CD14-positive monocyte (primary cell): ENCODE data around the gene LMTK2. TPM values are rescaled to one million over a fixed set of nuclear protein-coding genes. Genes with fewer than 3 reads are reported as not detected.

Experiments used
- DNase-seq, 3 donors: peaks; one replicate each; pipeline ENCODE4 v3.0.0-alpha.2; 2011 to 2022
- H2AFZ ChIP-seq: 2 replicates; pipeline ENCODE4 v1.6.0; 2012; ENCODE audit warnings: mild to moderate bottlenecking, low read depth, low read length, inconsistent platforms; ENCODE audit not compliant: insufficient read depth, poor library complexity, severe bottlenecking
- H3K27ac ChIP-seq, 2 donors: 1 replicate in 1 of 2; 2 replicates in 1 of 2; pipeline ENCODE4 v1.5.1; 2012 to 2013; ENCODE audit warnings: low read length in 2 of 2, control low read depth in 1 of 2, inconsistent platforms in 1 of 2, low read depth in 1 of 2, mild to moderate bottlenecking in 1 of 2
- H3K27me3 ChIP-seq, 2 donors: one replicate each; pipeline versions ENCODE4 v1.6.0 to v1.6.1; 2011 to 2013; ENCODE audit warnings: low read length in 2 of 2; ENCODE audit not compliant: control insufficient read depth in 2 of 2, insufficient read depth in 2 of 2
- H3K36me3 ChIP-seq, 2 donors: replicated peaks in 1 of 2; 1 replicate in 1 of 2; 2 replicates in 1 of 2; pipeline versions ENCODE4 v1.5.1 to v1.6.1; 2012 to 2013; ENCODE audit warnings: low read length in 2 of 2, control low read depth in 1 of 2, inconsistent platforms in 1 of 2, mild to moderate bottlenecking in 1 of 2; ENCODE audit not compliant: insufficient read depth in 2 of 2, control insufficient read depth in 1 of 2
- H3K4me1 ChIP-seq, 2 donors: 1 replicate in 1 of 2; 2 replicates in 1 of 2; pipeline versions ENCODE4 v1.5.1 to v1.6.1; 2012 to 2013; ENCODE audit warnings: low read length in 2 of 2, control low read depth in 1 of 2, inconsistent platforms in 1 of 2, mild to moderate bottlenecking in 1 of 2, moderate library complexity in 1 of 2; ENCODE audit not compliant: insufficient read depth in 2 of 2, control insufficient read depth in 1 of 2
- H3K4me2 ChIP-seq: replicated peaks from 2 replicates; pipeline ENCODE3; 2012; ENCODE audit warnings: low read length, moderate library complexity, mild to moderate bottlenecking; ENCODE audit not compliant: poor library complexity, severe bottlenecking; ENCODE audit errors: extremely low read depth
- H3K4me3 ChIP-seq, 3 experiments: fragments of 200-600 bp in 1 of 3; sonication (generic) in 1 of 3; replicated peaks in 1 of 3; 1 replicate in 2 of 3; 2 replicates in 1 of 3; pipeline ENCODE4 v1.5.1; 2011 to 2013; ENCODE audit warnings: low read length in 3 of 3, mild to moderate bottlenecking in 3 of 3, control low read depth in 2 of 3, low read depth in 2 of 3, inconsistent platforms in 1 of 3, moderate library complexity in 1 of 3
- H3K79me2 ChIP-seq: 2 replicates; pipeline ENCODE4 v1.6.0; 2012; ENCODE audit warnings: mild to moderate bottlenecking, control low read depth, inconsistent platforms, low read length, moderate library complexity; ENCODE audit not compliant: insufficient read depth
- H3K9ac ChIP-seq: 2 replicates; pipeline ENCODE4 v1.6.0; 2017; ENCODE audit warnings: low read length, mild to moderate bottlenecking; ENCODE audit not compliant: insufficient read depth, poor library complexity, severe bottlenecking
- H3K9me3 ChIP-seq, 2 donors: replicated peaks in 1 of 2; 1 replicate in 1 of 2; 2 replicates in 1 of 2; pipeline versions ENCODE4 v1.5.1 to v1.6.1; 2012 to 2013; ENCODE audit warnings: low read length in 2 of 2, control low read depth in 1 of 2; ENCODE audit not compliant: control insufficient read depth in 1 of 2, insufficient read depth in 1 of 2
- H4K20me1 ChIP-seq: 2 replicates; pipeline ENCODE4 v1.6.0; 2012; ENCODE audit warnings: mild to moderate bottlenecking, low read length, control low read depth, moderate library complexity; ENCODE audit not compliant: insufficient read depth
- H3K27ac Mint-ChIP-seq, 7 donors: one replicate each; pipeline ENCODE4 v1.8.0; 2020; ENCODE audit warnings: mild to moderate bottlenecking in 7 of 7, mixed read lengths in 7 of 7, moderate library complexity in 6 of 7, inconsistent platforms in 2 of 7
- H3K27me3 Mint-ChIP-seq, 3 donors: one replicate each; pipeline ENCODE4 v1.8.0; 2021 to 2022; ENCODE audit warnings: low read depth in 3 of 3, mild to moderate bottlenecking in 3 of 3, mixed read lengths in 3 of 3, moderate library complexity in 3 of 3, inconsistent platforms in 1 of 3
- H3K36me3 Mint-ChIP-seq, 2 donors: one replicate each; pipeline ENCODE4 v1.8.0; 2020; ENCODE audit warnings: mixed read lengths in 2 of 2, inconsistent platforms in 1 of 2, mild to moderate bottlenecking in 1 of 2
- H3K4me1 Mint-ChIP-seq: one replicate; pipeline ENCODE4 v1.8.0; 2020; ENCODE audit warnings: mild to moderate bottlenecking, mixed read lengths
- H3K4me3 Mint-ChIP-seq, 2 donors: one replicate each; pipeline ENCODE4 v1.8.0; 2020; ENCODE audit warnings: mild to moderate bottlenecking in 2 of 2, mixed read lengths in 2 of 2, moderate library complexity in 1 of 2
- H3K9me3 Mint-ChIP-seq, 7 donors: one replicate each; pipeline ENCODE4 v1.8.0; 2020 to 2022; ENCODE audit warnings: mixed read lengths in 7 of 7, mild to moderate bottlenecking in 6 of 7, moderate library complexity in 6 of 7, inconsistent platforms in 2 of 7
- CTCF ChIP-seq: fragments of 200-600 bp; IDR thresholded peaks from one replicate; pipeline ENCODE4 v1.8.0; 2022; ENCODE audit warnings: antibody characterized with exemption, mild to moderate bottlenecking
- WGBS: methylation state at CpG from one replicate; pipeline ENCODE4 v1.1.5; 2013; ENCODE audit warnings: missing lambda C conversion rate; ENCODE audit not compliant: insufficient coverage; 5-methylcytosine and 5-hydroxymethylcytosine counted together
- intact Hi-C, 2 donors: fragments of 100-400 bp; cut with micrococcal nuclease; formaldehyde crosslinking; loops; one replicate each; pipeline versions ENCODE4 v1.15.0 to v1.15.1; 2023
- polyA plus RNA-seq, 3 donors: library from polyadenylated mRNA; depleted of rRNA in 1 of 3; unstranded in 2 of 3; stranded (reverse) in 1 of 3; fragments of 300-500 nt in 2 of 3; fragments of >200 nt in 1 of 3; fragmentation: Illumina TruSeq in 2 of 3; gene quantifications; 1 replicate in 2 of 3; 2 replicates in 1 of 3; pipeline ENCODE4 v1.2.3, GENCODE V29; 2012 to 2021

The LMTK2 gene
- polyA plus RNA-seq, 3 donors = 1.7 to 9.2 (median 1.8) TPM

GRCh38 chr7:98242342-98242741, 135.7 kb downstream of the LMTK2 start:
- no peak for DNase-seq
- Mint-ChIP-seq H3K4me1 (peaks cover 21% of the 10 kb centered on the region), H3K36me3 (peaks cover 65 to 80% of the 10 kb centered on the region in 2 donors), H3K9me3 (peaks cover 0 to 4% (median 0%) of the 10 kb centered on the region in 7 donors), H3K4me3 (no peak overlapping the region), H3K27me3 (peaks cover 0 to 4% (median 2%) of the 10 kb centered on the region in 3 donors), H3K27ac (no peak overlapping the region)
- peaks cover under 1% of the 10 kb centered on the region for H3K79me2 ChIP-seq
- intact Hi-C loops = no loop called here
- H3K27ac ChIP-seq = no peak overlapping the region
- H4K20me1 ChIP-seq = peaks cover 39% of the 10 kb centered on the region
- no peaks in the 10 kb centered on the region for H3K9me3 ChIP-seq
- H3K4me3 ChIP-seq = no peak overlapping the region
- no peak overlapping the region for H3K9ac ChIP-seq
- H3K27me3 ChIP-seq = no peaks in the 10 kb centered on the region
- TF ChIP-seq CTCF = no peak
- H3K4me1 ChIP-seq = peaks cover 20% of the 10 kb centered on the region in 2 donors
- 100% methylated on average over 1 of the region's 1 CpG for WGBS
- H3K4me2 ChIP-seq = no peak overlapping the region
- H3K36me3 ChIP-seq = peaks cover 55 to 63% of the 10 kb centered on the region in 2 donors
- no peak overlapping the region for H2AFZ ChIP-seq

DNA sequence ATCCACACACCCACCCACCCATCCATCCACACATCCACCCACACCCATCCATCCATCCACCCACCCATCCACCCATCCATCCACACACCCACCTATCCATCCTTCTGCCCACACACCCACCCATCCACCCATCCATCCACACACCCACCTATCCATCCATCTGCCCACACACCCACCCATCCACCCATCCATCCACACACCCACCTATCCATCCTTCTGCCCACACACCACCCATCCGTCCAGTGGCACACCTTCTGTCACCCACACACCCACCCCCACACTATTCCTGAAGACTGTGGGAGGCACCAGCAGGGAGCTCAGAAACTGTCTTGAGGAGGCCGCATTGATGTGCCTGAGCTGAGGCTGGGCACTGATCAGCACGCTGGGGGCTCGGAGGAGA, 136.3 kb downstream of the LMTK2 start:
- Mint-ChIP-seq H3K36me3 (peaks cover 65 to 80% of the 10 kb centered on the region in 2 donors), H3K27me3 (peaks cover 0 to 4% (median 2%) of the 10 kb centered on the region in 3 donors), H3K9me3 (peaks cover 0 to 4% (median 0%) of the 10 kb centered on the region in 7 donors), H3K27ac (peak overlapping the region in 3 of 7 donors; percentile 47 to 51 (median 49)), H3K4me3 (no peak overlapping the region), H3K4me1 (peaks cover 24% of the 10 kb centered on the region)
- no peak for TF ChIP-seq CTCF
- no peak overlapping the region for H2AFZ ChIP-seq
- peaks cover 21 to 23% of the 10 kb centered on the region in 2 donors for H3K4me1 ChIP-seq
- 100% methylated on average over 1 of the region's 4 CpGs for WGBS
- no peak overlapping the region for H3K4me3 ChIP-seq
- no peak overlapping the region for H3K9ac ChIP-seq
- peaks cover 52 to 57% of the 10 kb centered on the region in 2 donors for H3K36me3 ChIP-seq
- H3K79me2 ChIP-seq = peaks cover 4% of the 10 kb centered on the region
- intact Hi-C loops = no loop called here
- H3K4me2 ChIP-seq = no peak overlapping the region
- no peak overlapping the region for H3K27ac ChIP-seq
- DNase-seq = no peak
- no peaks in the 10 kb centered on the region for H3K9me3 ChIP-seq
- no peaks in the 10 kb centered on the region for H3K27me3 ChIP-seq
- H4K20me1 ChIP-seq = peaks cover 39% of the 10 kb centered on the region
